Stimulated activated CD8-positive, alpha-beta memory T cell treated with anti-CD3 and anti-CD28 coated beads, Interleukin-7, amount 100 ng/mL, for 4 hours (primary cell): ENCODE measurements around the gene HGF.

Source experiments
- DNase-seq, 2 donors: peaks; one replicate each; pipeline ENCODE4 v3.0.0-alpha.2; 2020; ENCODE audit warnings: low read depth in 2 of 2

The HGF gene

DNA sequence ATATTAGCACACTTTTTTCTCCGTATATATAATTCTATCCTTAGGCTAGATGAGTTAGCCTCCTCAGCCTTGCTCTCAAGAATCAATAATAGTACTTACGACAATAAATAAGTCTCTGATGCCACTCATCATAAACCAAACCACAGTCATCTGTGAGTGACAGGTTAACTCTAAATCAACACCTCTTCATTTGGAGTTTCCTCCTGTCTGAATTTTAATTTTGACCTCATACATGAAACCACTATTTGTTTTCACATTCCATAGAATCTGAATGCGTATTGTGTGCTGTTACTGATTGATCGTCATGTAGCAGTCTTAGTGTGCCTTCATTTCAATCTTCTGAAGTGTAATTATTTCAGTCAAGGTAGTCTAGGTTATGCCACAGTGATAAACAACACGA lies 85.8 kb downstream of the HGF start:
- no peak for DNase-seq

DNA sequence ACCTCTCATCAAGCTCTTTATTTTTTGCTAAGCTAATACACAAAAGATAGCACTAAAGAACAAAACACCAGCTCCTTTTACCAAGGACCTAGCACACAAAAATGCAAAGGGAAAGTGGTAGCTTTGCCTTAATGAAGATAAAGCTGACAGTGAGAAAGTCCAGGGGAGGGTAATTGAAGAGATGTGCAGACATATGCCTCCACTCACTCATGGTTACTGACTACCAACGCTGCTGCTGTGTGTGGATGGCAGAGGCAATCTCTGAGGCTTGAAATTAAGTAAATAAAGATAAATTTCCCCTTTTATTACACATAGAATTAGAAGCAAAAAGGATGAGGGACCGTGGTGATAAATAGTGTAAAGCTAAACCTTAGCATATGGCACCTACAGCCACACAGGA lies 87.0 kb downstream of the HGF start:
- DNase-seq, result no peak

DNA sequence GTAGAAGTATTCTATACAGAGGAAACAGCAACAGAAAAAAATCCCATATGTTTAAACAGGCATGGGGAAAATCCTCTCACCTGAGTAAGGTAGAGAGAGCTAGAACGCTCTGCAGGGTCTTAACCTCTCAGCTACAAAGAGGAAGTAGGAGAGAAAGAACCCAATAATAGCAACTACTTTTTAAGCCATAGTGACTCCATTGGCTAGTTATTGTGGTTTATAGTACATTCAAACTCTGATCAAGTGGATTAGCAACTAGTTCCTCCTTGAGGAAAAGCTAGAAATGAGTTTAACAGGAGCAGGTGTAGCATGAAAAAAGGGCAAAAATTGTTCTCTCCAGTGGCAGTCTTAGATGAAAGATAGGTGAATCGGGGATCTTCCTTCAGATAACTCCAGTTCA lies 89.7 kb downstream of the HGF start:
- no peak for DNase-seq

DNA sequence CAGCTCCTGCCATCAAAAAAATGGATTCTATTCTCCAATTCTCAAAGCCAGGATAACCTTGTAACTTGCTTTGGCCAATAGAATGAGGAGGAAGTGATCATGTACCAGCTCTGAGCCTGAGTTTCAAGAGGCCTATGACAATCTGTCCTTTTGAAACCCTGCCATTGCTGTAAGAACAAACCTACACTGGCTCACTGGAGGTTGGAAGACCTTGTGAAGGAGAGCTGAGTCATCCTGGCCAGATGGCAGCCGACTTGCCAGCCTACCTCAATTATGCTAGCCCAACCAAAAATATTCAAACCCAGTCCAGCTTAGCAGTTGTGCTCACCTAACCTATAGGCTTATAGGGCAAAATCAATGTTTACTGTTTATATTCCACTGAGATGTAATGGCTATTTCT lies 93.0 kb downstream of the HGF start:
- DNase-seq, result no peak

DNA sequence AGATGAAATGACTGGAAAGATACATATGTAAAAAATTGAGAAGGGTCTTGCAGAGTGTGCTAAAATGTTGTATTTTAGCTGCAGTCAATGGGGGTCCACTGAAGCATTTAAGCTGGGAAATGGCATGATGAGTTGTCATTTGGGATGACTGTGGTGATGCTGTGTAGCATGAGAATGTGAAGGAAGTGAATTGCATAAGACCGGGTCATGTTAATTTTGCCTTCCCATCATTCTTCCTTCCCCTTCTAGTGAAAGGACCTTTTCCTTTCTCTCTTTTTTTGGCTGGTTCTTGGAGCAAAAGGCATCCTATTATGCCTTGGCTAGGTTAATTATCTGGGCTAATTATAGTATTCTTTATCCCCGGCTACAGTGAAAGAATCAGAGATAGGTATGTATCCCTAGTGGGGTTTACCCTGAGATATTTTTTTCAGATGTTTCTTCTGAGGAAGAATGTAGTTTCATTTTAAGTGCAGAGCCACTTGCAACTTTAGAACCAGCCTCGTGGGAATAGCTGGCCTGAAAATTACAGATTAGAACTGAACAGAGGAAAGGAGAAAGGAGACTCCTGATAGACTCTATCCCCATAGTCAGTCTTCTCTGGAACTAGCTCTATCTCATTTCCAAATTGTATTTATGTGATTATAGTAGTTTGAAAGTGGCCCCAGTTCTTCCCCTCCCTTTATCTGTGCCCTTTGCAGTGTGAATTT lies 93.6 kb downstream of the HGF start:
- DNase-seq, result no peak

DNA sequence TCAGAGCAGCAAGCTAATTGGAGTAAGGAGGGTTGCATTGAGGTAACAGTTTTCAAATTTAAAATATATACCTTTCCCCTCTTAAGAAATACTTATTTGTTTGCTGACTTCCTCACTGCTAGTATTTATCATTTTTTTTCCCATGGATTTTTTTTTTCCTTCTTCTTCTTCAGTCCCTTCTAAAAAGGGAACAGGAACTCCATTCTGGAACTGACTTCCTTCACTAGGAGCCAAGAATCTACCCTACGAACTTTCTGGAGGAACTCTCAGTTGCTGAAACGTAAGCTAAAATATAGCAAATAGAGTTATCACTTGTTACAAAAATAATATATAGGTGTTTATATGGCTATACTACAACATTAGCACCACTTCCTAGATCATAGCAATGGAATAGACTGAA lies 95.4 kb downstream of the HGF start:
- DNase-seq, result no peak

DNA sequence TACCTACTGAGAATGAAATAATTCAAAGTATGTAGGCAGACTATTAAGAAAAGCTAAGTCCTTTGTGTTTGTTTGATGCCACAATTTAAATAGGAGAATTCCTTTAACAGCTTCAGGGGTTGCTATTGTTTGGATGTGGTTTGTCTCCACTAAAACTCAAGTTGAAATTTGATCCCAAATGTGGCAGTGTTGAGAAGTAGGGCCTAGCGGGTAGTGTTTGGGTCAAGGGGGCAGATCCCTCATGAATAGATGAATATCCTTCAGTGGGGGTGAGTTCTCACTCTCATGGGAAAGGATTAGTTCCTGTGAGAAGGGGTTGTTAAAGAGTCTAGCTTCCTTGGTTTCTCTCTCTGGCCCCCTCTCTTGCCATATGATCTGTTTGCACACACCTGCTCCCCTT lies 97.0 kb downstream of the HGF start:
- DNase-seq, result no peak

DNA sequence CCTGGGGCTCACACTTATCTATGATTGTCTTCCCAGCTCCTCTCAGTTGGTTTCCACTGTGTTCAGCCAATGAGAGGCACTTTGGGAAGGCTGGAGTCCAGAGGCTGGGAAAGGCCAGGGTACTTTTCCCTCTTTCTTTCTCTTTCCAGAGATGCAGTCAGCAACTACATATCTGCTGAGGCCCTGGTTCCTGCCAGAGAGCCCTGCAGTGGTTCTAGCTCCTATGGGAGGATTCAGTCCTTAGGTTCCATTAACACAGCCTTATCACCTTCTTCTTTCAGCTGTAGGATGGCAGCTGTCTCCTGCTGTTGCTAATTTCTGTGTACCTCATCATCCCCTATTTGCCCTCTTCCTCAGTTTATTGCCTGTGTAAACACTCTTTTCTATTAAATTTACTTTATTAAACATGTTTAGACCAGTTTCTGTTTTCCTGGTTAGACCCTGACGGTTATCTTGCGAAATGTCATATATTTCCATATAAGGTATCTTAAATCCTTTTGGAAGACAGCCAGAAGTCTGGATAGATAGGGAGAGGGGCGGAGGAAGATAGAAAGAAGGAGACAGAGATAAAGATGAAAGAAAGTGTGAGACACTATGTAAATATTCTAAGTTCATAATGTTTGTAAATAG lies 100.3 kb downstream of the HGF start:
- DNase-seq, result no peak

DNA sequence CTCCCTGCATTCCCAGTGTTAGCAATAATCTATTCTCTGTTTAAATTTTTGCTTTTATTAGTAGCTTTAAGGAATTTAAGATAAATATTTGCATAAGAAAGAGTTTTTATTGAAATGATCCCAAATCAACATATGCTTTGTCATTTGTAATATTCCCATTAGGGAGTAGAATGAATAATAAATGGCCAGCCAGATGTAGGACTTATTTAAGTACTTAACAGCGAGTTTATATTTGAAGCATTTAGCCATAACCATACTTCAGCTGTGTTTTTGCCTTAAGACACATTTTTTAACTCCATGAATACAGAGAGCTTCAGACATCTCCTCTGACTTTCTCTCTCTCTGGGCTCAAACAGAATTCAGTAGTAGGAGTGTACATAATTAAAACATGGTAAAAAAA lies 103.6 kb downstream of the HGF start:
- no peak for DNase-seq

DNA sequence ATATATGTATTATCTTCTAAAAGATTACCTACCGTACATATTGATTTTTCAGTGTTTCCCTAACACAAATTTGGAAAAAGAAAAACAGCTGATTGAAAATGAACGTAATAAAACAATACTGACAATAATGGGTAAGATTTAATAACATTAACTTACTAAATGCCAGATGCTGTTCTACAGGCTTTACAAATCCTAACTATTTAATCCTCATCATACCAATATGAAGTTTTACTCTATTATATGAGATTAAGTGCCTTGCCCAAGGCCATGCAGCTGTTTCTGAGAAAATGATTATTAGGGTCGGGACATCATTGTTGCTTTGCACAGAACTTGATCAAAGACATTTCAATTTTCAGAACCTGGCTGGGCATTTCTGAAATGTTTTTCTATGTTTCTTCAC lies 104.6 kb downstream of the HGF start:
- DNase-seq, result no peak

DNA sequence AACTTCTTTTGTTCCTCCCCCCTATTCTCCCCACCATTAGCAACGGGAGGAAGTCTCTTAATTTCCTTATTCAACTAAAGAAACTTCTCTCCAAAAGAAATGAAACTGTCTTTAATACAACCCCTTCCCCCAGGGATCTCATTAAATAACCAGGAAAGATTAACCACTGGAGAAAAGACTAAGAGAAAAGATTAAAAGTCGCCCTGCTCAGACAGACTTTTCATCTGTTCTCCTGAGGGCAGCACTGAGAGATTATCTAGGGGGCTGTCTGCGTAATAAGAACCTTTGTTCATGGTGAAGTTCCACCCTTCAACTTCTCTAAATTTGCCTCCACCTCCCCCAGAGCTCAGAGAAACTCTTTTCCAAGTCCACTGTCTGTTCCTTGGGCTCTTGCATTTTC lies 105.5 kb downstream of the HGF start:
- DNase-seq, result no peak

DNA sequence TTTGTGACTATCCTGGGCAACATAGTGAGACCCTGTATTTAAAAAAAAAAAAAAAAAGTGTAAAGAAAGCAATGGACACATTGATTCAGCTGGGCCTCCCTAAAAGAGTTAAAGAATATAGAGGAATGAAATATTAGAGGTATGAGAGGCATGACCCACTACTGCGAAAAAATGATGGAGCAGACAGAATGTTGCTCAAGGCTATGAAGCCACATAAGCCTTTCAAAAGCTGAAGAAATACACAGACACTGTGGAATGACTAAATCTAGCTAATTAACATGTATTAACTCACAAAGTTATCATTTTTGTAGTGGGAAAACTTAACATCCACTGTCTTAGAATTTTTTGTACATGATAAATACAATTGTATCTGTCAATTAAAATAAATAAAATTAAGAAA lies 107.3 kb downstream of the HGF start:
- no peak for DNase-seq

DNA sequence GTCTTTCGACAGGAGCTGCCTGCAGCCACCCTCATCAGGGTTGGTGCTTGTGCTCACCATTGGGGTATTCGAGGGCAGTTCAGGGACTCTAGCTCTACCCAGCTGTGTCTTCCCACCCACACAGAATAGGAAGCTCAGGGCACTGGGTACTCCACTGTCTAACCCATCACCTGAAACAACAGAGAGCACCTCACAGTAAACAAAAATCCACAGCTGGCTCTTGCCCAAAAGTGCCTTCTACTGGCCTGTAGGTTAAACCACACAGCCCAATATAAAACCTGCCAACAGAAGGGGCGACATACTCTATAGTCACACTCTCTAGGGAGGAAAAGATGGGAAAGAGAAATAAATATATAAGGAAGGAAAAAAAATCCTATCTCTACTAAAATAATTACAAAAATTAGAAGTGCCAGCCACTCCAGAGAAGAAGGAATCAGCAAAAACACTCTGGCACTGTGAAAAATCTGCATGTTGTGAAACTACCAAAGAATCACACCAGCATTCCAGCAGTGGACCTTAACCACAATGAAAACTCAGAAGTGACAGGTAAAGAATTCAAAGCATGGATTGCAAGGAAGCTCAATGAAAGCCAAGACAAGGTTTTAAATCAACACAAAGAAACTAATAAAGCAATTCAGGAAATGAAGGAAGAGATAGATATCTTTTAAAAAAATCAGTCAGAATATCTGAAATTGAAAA lies 110.0 kb downstream of the HGF start:
- no peak for DNase-seq

DNA sequence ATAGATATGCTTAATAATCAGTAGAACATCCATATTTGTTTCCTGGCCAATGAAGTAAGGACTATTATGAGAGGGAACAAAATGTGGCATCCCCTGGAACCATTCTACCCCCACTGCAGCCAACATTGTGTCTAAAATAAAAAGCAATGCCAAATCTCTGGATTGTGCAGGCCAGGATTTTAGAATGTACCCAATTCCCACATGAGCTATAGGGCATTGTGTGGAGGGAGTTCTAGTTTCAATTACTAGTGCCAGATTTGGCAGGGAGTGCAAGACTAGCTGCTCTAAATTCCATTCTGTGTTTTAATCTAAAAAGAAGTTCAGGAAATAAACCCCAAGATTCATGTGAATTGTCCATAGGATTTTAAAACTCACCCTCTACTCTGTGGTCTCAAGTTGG lies 112.3 kb downstream of the HGF start:
- no peak for DNase-seq

DNA sequence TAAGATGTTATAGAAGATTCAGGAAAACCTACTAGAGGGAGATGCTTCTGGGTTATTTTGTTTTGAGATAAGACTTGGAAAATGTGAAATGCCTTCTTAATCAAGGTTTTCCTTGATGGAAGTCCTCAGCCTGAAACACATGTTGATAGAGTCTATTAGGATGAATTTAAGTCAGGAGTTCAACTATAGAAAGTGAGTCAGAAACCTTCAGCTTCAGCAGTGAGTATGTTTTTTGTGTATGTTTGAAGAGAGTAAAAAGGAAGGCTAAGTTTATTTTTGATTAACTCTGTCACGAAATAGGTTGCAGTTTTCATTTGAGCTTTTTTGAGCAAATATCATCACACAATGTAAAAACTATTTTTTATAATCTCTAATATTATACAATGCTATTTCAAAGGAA lies 114.6 kb downstream of the HGF start:
- no peak for DNase-seq

DNA sequence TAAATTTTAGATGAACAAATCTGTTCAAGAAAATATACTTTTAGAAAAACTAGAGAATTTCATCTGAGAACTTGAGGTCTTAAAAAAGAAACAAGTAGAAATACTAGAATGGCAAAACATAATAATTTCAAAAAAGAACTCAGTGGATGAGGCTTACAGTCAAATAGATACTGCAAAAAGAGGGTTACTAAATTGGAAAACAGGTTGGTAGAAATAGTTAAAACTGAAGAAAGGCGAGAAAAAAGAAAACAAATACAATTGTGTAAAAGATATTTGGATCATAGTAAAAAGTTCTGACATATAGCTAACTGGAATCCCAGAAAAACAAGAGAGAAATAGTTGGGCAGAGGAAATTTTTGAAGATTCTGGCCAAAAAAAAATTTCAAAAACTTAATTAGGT lies 117.6 kb downstream of the HGF start:
- DNase-seq, result no peak
